ENCODE data around the gene EXOSC3.

The EXOSC3 gene

DNA sequence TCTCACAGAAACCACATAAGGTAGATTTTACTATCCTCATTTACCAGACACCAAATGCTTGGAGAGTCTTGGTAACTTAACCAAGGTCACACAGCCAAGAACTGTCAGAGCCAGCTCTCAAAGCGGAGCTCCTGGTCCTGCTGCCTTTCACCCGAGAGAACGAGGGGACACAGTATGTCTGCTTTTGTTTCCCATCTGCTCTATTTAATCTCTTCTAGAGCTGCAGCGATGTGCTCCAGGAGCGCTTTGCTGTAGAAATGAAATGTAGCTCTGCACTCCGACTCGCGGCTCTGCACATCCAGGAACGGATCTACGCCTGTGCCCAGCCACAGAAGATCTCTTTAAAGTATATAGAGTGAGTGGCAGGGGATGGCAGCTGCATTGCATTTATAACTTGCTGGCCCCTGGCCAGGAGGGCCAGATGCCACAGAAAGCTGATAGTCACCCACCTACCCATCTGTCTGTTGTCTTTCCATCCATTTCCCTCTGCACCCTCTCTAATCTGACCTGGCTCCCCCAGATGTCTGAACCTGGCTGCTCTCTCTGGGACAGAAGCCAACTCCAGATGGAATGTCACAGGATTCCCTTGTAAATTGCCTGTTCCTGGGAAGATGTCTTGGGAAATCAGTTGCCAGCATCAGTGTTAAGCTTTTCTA is 52.6 kb downstream of the EXOSC3 start:
- DNase-seq, result no peak

- DNase-seq, result no peak
Observed at GRCh38 chr9:37730839-37731238, 54.0 kb downstream of the EXOSC3 start.

DNA sequence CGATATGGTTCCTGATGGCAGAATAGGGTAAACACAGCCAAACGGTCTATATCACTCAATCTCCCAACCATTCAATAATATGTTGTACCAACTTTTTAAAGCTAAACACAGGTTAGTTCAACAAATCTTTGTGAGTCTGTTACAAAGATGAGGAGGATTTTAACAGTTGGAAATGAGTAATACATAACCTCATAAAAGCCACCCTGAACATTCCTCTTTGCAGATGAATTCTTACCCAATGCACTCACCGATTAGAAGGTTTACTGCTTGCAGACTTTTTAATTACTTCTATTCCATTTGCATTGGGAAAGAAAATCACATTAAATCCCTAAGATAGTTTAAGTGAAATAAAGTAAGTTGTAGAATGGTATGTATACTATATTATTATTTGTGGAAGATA is 54.6 kb downstream of the EXOSC3 start:
- DNase-seq, result no peak

Measured in inflammatory macrophage (primary cell).